ENCODE data around the gene ZDHHC21. TPM values are rescaled to one million over a fixed set of nuclear protein-coding genes. Genes with fewer than 3 reads are reported as not detected.

The ZDHHC21 gene
- total and polyA plus RNA-seq, 2 donors (not counting 1 experiment from before 2014, with no cell fraction given) = 5.2 to 8.6 TPM

- H3K9ac ChIP-seq (ENCODE audit: insufficient read depth, low read length) = no peak overlapping the region
- H3K36me3 ChIP-seq (ENCODE audit: control insufficient read depth, insufficient read depth, low read length) = no peaks in the 10 kb centered on the region
- no peaks in the 10 kb centered on the region for H3K27me3 ChIP-seq (ENCODE audit: control insufficient read depth, insufficient read depth, low read length)
- H3K79me2 ChIP-seq (ENCODE audit: control insufficient read depth, insufficient read depth, low read length) = no peaks in the 10 kb centered on the region
- no peaks in the 10 kb centered on the region for H4K20me1 ChIP-seq (ENCODE audit: control insufficient read depth, extremely low read depth, insufficient read depth, low read length)
- no peak for TF ChIP-seq EZH2 (IDR thresholded peaks at IDR 0.05; ENCODE audit: low read length, missing control alignments)
- TF ChIP-seq, protein P1, sequence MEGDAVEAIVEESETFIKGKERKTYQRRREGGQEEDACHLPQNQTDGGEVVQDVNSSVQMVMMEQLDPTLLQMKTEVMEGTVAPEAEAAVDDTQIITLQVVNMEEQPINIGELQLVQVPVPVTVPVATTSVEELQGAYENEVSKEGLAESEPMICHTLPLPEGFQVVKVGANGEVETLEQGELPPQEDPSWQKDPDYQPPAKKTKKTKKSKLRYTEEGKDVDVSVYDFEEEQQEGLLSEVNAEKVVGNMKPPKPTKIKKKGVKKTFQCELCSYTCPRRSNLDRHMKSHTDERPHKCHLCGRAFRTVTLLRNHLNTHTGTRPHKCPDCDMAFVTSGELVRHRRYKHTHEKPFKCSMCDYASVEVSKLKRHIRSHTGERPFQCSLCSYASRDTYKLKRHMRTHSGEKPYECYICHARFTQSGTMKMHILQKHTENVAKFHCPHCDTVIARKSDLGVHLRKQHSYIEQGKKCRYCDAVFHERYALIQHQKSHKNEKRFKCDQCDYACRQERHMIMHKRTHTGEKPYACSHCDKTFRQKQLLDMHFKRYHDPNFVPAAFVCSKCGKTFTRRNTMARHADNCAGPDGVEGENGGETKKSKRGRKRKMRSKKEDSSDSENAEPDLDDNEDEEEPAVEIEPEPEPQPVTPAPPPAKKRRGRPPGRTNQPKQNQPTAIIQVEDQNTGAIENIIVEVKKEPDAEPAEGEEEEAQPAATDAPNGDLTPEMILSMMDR (conservative IDR thresholded peaks at IDR 0.05 in 1 of 2, IDR thresholded peaks at IDR 0.05 in 1 of 2; ENCODE audit: low read depth in 1 of 2, low read length in 2 of 2) = no peak
- H3K4me2 ChIP-seq (ENCODE audit: extremely low read depth, insufficient read depth, low read length) = no peak overlapping the region
- H2AFZ ChIP-seq (ENCODE audit: low read length) = no peak overlapping the region
- no peak for DNase-seq (ENCODE audit: low read depth in 2 of 2)
- no peaks in the 10 kb centered on the region for H3K9me3 ChIP-seq (ENCODE audit: control insufficient read depth, insufficient read depth, low read depth, low read length)
- H3K27ac ChIP-seq (ENCODE audit: insufficient read depth, low read length) = no peak overlapping the region
- H3K4me1 ChIP-seq (ENCODE audit: control insufficient read depth, extremely low read depth, insufficient read depth, low read length) = no peaks in the 10 kb centered on the region
- no peak overlapping the region for H3K4me3 ChIP-seq (replicated peaks in 1 of 4; ENCODE audit: control extremely low read depth in 1 of 4, insufficient read depth in 1 of 4, low read depth in 3 of 4, low read length in 4 of 4)
Measured at GRCh38 chr9:14650596-14650995, 42.6 kb downstream of the ZDHHC21 start.

DNA sequence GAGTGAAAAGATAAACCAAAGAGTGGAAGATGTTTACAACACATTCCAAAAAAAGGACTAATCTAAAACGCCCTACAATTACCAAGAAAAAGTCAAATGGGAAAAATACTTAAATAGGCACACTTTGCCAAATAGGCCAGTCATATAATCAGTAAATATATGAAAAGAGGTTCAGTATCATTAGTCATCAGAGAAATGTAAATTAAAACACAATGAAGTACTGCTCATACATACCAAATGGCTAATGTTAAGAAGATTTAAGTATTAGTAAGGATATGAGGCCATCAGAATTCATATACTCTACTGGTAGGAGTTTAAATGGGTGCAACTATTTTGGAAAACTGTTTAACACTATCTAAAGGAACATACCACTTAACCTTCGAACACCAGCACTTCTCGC, 47.6 kb downstream of the ZDHHC21 start:
- TF ChIP-seq EZH2 (IDR thresholded peaks at IDR 0.05; ENCODE audit: low read length, missing control alignments) = no peak
- TF ChIP-seq, protein P1 (conservative IDR thresholded peaks at IDR 0.05 in 1 of 2, IDR thresholded peaks at IDR 0.05 in 1 of 2; ENCODE audit: low read depth in 1 of 2, low read length in 2 of 2) = no peak
- Histone ChIP-seq H3K9me3 (ENCODE audit: control insufficient read depth, insufficient read depth, low read depth, low read length) (no peaks in the 10 kb centered on the region), H2AFZ (ENCODE audit: low read length) (no peak overlapping the region), H4K20me1 (ENCODE audit: control insufficient read depth, extremely low read depth, insufficient read depth, low read length) (no peaks in the 10 kb centered on the region), H3K79me2 (ENCODE audit: control insufficient read depth, insufficient read depth, low read length) (no peaks in the 10 kb centered on the region), H3K36me3 (ENCODE audit: control insufficient read depth, insufficient read depth, low read length) (no peaks in the 10 kb centered on the region), H3K4me3 (replicated peaks in 1 of 4; ENCODE audit: control extremely low read depth in 1 of 4, insufficient read depth in 1 of 4, low read depth in 3 of 4, low read length in 4 of 4) (no peak overlapping the region), H3K4me1 (ENCODE audit: control insufficient read depth, extremely low read depth, insufficient read depth, low read length) (no peaks in the 10 kb centered on the region), H3K4me2 (ENCODE audit: extremely low read depth, insufficient read depth, low read length) (no peak overlapping the region), H3K9ac (ENCODE audit: insufficient read depth, low read length) (no peak overlapping the region), H3K27ac (ENCODE audit: insufficient read depth, low read length) (no peak overlapping the region), H3K27me3 (ENCODE audit: control insufficient read depth, insufficient read depth, low read length) (no peaks in the 10 kb centered on the region)
- DNase-seq (ENCODE audit: low read depth in 2 of 2) = peak; percentile 12 to 25

DNA sequence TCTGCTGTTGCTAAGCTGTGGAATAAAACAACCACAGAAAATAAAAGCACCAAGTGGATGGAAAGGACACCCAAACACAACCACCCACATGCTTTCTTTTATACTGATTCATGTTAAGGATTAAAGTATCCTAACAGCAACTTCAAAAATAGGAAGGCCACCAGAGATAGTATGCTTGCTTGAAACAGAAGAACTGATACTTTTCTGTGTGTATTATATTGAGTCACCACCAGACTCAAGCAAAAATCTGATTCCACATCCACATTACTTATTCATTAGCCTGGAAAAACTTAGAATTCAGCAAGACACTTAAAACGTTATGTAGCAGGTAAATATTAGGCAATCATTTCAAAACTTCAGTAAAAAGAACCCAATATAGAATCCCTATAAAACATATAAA, 52.3 kb downstream of the ZDHHC21 start:
- no peaks in the 10 kb centered on the region for H3K4me1 ChIP-seq (ENCODE audit: control insufficient read depth, extremely low read depth, insufficient read depth, low read length)
- H4K20me1 ChIP-seq (ENCODE audit: control insufficient read depth, extremely low read depth, insufficient read depth, low read length) = no peaks in the 10 kb centered on the region
- H3K79me2 ChIP-seq (ENCODE audit: control insufficient read depth, insufficient read depth, low read length) = no peaks in the 10 kb centered on the region
- TF ChIP-seq, protein P1 (conservative IDR thresholded peaks at IDR 0.05 in 1 of 2, IDR thresholded peaks at IDR 0.05 in 1 of 2; ENCODE audit: low read depth in 1 of 2, low read length in 2 of 2) = no peak
- TF ChIP-seq EZH2 (IDR thresholded peaks at IDR 0.05; ENCODE audit: low read length, missing control alignments) = no peak
- H3K4me3 ChIP-seq (replicated peaks in 1 of 4; ENCODE audit: control extremely low read depth in 1 of 4, insufficient read depth in 1 of 4, low read depth in 3 of 4, low read length in 4 of 4) = no peak overlapping the region
- H3K27ac ChIP-seq (ENCODE audit: insufficient read depth, low read length) = no peak overlapping the region
- no peak overlapping the region for H3K4me2 ChIP-seq (ENCODE audit: extremely low read depth, insufficient read depth, low read length)
- no peak for DNase-seq (ENCODE audit: low read depth in 2 of 2)
- no peaks in the 10 kb centered on the region for H3K36me3 ChIP-seq (ENCODE audit: control insufficient read depth, insufficient read depth, low read length)
- no peak overlapping the region for H3K9ac ChIP-seq (ENCODE audit: insufficient read depth, low read length)
- H2AFZ ChIP-seq (ENCODE audit: low read length) = no peak overlapping the region
- no peaks in the 10 kb centered on the region for H3K27me3 ChIP-seq (ENCODE audit: control insufficient read depth, insufficient read depth, low read length)
- H3K9me3 ChIP-seq (ENCODE audit: control insufficient read depth, insufficient read depth, low read depth, low read length) = no peaks in the 10 kb centered on the region

All from fibroblast of lung (primary cell).